GM21723 (cell line): ENCODE measurements around the gene CRYBB3.
"Not testable (repeated sequence)": the region's sequence is repeated elsewhere in the genome, so short reads cannot be mapped to it uniquely, and the experiment has no call there.

Experiments
- ATAC-seq: cut with Tn5 transposase; IDR thresholded peaks from one replicate; pipeline ENCODE4 v1.9.1; 2021; ENCODE audit warnings: mild to moderate bottlenecking, moderate library complexity; ENCODE audit not compliant: unreplicated experiment

Gene CRYBB3

DNA sequence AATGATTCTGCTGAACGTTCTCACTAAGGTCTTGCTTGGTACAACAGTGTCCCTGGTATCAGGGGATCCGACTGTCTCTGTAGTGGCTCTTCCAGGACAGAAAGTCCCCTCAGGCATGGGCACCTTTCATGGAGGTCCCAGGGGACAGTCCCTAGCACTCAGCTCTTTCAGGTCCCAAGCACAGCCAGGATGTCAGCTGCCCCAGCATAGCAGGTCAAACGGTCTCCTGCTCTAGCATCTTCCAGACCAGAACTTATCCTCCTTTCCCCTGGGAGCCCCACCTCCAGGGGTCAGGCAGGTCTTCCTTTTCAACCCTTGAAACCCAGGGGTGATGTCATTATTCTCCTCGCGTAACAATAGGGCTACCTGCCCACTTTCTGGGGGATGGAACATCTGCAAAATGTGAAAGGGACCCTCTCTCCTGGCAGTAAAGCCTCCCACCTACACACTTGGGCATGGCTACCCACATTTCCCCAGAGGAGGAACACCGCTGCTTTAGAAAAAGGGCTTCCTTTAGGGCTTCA lies 24.7 kb upstream of the CRYBB3 start:
- no peak for ATAC-seq

DNA sequence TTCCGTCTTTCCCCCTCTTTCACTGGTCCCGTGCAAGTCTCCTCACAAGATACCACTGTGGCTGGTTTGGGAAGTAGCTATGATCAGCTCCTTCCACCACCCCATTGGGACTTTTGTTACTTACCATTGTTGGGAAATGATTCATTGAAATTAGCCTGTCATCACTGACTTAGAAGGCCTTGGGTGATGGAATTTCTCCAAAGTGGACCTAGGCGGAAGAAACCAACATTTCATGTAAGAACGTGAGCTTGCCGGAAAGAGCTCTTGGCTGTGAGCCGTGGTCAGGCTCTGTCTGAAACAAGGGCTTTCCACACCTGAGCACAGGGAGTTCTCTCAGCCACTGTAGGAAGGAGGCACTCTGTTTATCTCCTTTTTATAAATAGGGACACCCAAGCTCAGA lies 23.5 kb upstream of the CRYBB3 start:
- no peak for ATAC-seq

DNA sequence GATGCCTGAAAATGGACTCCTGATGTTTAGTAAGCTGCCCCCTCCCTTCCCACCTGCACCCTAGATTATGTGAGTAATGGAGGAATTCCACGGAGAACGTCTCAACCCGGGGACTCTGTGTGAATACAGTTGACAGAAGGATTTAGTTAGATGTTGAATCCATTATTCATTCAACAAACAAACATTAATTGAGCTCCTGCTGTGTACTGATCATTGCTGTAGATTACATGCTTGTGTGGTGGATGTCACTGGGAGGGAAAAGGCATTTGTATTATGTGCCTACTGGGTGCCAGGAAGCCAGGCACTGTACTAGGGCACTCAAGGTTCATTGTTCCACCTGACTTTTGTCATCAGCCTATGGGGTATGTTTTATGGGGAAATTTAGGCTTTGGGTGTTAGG lies 22.9 kb upstream of the CRYBB3 start:
- no peak for ATAC-seq

DNA sequence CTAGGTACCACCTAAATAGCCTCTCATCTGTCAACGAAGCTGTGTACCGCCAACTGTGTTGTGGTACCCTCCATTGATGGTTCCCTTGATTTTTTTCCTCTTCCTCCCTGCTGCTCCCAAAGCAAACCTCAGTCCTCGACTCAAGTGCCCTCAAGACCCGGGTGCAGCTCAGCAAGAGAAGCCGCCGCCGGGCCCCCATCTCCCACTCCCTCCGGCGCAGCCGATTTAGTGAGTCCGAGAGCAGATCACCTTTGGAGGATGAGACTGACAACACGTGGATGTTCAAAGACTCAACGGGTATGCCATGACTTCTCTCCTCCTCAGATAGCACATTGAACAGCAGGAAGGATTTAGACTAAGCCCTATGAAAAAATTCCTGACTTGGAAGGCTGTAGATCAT lies 22.4 kb upstream of the CRYBB3 start:
- no peak for ATAC-seq

DNA sequence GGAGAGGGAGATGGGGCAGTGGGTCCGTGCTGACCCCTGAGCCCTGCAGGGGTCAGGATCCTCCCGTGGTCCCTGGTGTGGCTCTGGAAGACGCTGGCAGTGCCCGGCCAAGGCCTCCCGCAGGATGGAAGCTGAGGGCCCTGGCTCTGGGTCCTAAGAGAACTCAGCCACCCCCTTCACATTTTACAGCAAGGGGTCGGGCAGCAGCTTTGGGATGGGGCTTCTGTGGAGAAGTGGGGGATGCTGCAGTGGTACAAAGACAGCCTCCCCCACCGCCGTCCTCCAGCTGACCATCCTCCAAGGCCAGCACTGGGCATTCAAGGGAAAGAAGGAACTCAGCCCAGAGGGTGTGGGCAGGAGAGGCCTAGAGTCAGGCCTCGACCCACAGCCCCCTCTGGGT lies 21.8 kb upstream of the CRYBB3 start:
- ATAC-seq: no peak

DNA sequence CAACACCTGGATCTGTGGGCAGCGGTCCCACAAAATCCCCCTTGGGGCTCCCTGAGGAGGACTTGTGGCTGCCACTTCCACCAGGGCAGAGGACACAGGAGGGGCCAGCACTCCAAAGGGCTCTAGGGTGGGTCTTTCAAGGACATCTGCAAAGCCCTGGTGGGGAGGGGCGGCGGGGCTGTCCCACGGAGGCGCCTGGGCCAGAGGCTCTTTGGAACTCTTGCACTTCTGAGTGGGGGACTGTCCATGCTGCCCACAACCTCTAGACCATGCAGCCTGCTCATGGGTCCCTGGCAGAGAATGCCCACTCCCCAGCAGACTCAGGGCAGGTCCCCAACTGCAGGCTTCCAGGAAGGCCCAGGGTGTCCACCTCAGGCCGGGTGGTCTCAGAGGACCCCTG lies 21.3 kb upstream of the CRYBB3 start:
- ATAC-seq: not testable (repeated sequence)

DNA sequence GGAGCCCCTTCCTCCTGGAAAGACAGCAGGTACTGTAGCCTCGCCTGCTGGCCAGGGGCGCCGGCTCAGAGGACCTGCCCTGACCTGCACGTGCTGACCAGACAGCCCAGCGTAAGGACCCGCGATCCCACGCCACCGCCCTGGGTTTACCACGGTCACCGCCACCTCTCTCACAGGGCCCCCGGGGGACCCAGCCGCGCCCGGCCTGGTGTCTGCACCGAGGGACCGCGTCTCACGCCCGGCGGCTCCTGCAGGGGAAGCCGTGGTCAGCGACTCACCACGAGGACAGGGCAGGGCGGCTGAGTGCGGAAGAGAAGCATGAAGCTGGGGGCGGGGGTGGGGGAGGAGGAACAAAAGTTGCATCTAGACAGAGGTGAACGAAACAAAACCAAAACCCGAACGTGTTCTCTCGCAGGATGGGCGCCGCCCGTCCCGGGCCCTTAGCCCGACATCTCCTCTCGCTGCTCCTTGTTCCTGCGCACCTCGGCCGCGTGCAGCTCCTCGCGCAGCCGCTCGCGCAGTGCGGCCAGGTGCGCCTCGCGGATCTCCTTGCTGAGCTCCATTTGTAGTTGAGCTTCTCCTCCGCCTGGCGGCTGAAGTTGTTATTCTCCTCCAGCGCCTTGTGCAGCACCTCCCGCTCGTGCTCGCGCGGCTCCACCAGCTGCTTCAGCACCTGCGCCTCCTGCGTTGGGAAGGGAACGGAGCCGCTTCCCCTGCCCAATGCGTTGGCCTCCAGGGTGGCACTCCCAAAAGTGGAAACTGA lies 20.6 kb upstream of the CRYBB3 start:
- ATAC-seq: not testable (repeated sequence)

DNA sequence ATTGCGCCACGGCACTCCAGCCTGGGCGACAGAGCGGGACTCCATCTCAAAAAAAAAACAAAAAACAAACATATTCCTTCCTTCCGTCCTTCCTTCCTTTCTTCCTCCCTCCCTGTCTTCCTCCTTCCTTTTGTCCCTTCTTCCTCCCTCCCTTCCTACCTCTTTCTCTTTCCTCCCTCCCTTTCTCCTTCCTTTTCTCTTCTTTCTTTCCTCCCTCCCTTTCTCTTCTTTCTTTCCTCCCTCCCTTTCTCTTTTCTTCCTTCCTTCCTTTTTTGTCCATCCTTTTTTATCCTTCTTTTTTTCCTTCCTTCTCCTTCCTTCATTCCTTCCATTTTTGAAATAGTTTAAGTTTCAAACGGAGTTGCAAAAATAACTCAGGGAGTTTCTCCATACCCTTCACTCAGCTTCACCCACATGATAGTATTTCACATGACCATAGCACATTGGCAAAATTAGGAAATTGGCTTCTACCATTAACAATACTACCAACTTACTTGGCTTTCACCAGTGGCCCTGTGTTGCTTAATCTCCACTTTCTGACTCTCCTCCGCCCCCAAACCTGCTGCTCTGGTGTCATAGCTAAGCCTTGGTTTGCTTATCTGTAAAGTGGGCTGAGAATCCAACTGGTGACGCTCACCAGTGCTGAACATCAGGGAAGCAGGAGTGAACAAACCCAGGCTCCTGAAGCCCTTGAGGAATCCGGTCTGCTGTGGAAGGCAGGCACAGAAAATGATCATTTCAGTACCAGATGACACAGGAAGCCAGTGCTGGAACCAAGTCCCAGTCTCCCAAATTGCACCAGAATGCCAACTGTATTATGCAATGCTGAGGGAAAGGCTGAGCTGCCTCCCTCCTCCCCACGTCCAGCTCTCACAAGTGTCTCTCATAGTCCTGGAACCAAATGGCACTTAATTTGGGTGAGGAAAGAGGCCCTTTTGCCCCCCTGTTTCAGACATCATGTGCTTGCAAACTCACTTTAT lies 17.2 kb upstream of the CRYBB3 start:
- ATAC-seq: no peak

DNA sequence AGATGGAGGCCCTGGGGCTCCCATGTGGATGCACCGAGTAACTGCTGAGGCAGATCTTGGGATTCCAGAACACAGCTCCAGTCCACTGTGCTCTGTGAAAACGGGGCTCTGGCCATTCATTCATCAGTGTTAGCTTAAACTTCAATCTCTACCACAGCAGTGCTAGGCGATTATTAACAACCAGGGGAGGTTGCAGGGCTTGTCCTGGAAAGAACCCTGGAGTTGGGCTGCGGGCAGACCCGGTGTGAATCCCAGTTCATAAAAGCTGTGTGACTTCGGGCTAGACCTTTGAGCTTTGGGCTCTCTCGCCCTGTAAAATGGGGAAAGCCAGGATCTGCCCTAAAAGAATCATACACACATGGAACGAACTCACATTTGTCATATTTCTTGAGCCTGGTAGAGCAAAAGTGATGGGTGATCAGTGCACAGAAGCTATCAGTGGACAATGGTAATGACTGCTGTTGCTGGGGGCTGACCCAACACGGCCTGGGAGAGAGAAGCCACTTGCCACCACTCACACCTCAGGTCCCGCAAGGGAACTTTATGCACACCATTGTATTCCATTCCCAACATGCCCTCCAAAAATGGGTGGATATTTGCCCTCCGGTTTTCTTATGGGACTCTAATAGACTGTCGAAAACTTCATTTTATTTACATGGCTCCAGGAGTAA lies 15.6 kb upstream of the CRYBB3 start:
- no peak for ATAC-seq

DNA sequence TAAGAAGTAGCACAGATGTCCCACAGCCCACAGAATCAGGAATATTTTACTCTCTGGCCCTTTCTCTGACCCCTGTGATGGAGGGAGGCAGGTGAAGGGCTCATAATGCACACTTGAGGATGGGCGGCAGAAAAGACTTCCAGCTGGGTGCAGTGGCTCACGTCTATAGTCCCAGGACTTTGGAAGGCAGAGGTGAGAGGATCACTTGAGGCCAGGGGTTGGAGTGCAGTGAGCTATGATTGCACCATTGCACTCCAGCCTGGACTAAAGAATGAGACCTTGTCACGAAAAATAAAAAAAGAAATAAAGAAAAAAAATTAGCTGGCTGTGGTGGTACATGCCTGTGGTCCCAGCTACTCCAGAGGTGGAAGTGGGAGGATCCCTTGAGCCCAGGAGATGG lies 13.5 kb upstream of the CRYBB3 start:
- no peak for ATAC-seq

DNA sequence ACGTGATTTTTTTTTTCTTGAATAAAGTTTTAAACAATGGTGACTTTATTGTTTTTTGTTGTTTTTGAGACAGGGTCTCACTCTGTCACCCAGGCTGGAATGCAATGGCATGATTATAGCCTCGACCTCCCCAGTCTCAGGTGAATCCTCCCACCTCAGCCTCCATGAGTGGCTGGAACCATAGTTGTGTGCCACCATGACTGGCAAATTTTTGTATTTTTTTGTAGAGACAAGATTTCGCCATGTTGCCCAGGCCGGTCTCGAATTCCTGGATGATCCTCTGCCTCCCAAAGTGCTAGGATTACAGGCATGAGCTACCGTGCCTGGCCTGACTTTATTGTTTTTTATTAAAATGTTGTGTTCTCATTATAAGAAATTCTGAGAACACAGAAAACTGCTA lies 12.2 kb upstream of the CRYBB3 start:
- no peak for ATAC-seq

DNA sequence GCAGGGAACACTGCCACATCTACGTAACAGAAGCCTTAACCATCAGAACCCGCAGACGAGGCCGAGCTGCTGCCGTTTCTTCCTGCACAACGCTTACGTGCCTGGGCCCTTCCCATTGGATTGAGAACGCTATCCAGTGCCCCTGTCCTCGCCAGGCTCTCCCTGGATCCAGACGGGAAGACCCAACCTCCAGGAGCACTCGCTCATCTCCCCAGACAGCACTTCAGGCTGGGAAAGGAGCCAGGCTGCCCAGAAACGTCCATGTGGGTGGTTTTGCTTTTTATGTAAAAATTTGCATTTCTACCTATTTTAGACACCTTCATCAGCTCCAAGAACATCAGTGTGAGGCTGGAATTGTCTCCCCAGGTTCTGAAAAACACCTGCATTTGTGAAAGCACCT lies 7.3 kb upstream of the CRYBB3 start:
- ATAC-seq: no peak

DNA sequence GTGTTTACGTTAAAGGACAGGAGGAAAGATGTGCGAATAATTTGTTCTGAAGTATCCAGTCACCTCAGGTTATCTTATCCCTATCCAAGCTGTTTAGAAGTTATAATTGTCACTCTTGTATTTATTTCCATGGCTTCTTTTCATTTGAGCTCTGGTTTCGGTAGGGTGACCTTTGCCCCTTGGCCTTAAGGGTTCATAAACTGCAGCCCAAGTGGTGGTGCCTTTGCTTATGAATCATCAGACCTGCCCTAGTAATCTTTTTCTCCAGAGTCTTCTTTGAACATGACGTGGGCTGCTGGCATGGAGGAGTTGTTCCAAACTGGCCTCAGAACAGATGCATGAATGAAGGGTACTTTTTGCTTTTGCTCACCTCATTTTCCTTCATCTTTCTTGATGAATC lies 6.5 kb upstream of the CRYBB3 start:
- ATAC-seq: no peak

DNA sequence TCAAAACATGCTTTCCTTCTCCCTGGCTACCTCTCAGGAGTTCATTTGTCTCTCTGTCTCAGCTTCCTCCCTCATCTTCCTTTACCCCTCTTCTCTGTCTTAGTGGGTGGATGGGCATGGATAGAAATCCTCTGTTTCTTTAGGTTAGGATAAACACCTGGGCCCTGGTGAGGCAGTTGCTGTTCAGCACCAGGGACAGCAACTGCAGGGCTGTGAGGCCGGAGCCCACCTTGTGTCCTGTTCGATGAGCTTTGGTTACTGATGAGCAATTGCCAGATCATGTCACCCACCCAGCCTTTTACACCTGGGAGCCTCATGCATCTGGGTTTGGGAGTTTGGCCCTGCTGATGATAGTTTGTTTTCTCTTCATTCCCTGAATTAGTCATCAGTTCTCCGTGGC lies 6.1 kb upstream of the CRYBB3 start:
- no peak for ATAC-seq

DNA sequence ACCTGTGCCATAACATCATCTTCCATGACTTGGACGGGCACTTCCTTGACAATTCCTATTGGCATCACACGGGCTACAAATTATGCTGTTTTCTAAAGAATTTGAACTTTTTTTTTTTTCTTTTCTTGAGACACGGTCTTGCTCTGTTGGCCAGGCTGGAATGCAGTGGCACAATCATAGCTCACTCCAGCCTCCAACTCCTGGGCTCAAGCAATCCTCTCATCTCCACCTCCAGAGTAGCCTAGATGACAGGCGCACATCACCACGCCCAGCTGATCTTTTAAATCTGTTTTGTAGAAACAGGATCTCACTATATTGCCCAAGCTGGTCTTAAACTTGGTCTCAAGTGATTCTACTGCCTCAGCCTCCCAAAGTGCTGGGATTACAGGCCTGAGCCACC lies 3.3 kb upstream of the CRYBB3 start:
- ATAC-seq: no peak

DNA sequence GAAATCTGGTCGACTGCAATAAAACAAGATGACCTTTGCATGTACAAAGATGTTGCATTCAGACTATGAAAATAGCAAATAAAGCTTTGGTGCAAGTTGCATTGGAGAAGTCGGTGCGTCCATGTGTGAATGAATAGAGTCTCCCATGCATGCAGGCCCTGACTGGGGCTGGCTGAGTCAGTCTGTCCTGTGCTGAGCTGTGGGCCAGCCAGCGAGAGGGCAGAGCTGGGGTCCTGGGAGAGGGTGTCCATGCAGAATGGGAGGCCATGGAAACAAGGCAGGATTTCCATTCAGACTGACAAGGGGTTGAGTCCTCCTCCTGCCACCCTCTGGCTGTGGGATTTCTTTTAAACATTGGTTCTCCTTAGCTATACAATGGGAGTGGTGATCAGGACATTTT lies 2.3 kb upstream of the CRYBB3 start:
- ATAC-seq: no peak

DNA sequence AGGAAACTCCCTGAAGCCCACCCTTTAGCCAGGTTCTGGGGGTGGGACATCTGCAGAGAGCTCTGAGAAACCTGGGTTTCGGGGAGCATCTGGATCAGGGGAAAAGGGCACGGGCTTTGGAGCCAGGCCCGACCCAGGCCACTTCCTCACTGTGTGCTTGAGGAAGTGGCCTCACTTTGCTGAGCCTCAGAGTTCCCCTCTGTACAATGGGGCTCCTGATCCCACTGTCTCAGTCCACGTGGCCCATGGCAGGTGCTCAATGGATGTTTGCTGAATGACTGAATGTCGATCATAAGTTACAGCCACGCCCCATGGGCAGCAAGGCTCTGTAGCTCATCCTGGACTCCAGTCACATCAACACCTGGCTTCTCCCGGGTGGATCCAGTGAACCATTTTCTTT lies 1.3 kb downstream of the CRYBB3 start:
- ATAC-seq: no peak

DNA sequence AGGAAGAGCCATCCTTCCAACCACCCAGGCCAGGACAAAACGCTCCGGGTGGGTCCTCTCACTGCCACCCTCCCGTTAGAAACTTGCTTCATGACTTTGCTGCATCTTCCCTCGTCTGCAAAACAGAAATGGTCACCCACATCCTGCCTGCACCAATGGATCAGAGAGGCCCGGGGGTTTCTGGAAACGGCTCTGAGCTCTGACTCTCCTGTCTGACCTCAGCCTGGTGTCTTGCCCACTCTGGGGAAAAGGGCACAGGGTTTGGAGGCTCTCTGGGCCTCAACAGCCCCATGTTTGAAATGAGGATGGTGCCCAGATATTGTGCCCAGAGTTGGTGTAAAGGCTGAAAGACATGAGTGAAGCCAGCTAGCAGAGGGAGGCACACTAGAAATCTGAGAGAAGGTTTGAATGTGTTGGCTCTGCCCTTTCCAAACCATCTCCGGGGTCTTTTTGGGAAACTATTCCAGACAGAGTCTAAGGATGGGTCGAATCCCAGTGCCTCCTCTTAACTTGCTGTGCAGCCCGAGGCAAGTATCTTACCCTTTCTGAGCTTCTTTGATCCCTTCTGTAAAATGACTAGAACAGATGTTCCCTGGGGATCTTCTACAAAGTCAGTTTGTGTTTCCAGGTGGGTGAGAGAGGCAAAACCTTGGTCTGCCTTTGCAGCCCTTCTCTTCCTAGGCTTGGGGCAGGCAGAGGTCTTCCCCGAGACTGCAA lies 2.1 kb downstream of the CRYBB3 start:
- no peak for ATAC-seq

DNA sequence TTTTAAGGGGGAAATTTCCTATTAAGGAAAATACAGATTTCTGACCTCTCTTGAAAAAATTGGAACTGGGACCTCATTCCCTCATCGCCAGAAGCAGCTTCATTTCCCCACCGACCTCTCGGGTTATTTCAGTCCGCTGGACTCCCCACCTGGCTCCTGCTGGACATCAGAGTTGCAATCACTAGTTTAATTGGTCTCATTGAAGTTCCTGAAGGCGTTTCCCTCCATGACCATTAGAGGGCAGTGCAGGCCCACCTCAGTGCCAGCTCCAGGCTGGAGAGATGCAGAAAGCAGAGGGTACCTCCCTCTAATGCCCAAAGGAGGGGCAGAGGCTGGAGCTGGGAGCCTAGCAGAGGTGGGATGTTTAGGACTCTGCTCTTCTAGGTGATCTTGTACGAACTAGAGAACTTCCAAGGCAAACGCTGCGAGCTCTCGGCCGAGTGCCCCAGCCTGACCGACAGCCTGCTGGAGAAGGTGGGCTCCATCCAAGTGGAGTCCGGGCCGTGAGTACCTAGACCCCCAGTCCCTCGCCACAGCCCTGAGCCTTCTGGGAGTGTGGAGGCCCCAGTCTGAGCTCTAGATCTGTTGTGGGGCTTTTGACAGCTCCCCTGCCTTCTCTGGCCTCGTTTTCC lies 2.7 kb downstream of the CRYBB3 start:
- no peak for ATAC-seq

DNA sequence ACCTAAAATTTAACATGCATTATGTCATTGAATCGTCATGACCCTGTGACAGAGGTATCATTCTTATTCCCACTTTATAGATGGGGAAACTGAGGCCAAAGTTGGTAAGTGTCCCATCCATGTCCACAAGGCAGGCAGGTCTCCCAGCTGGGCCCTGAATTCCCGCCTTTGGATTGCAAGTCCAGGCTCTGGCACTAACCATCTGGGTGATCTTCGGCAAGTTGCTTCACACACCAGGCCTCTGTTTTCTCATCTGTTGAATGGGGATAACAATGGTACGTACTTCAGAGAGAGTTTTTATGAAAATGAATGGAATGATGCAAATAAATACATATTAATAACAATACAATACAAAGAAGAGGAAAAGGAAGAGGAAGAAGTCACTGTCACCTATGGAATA lies 3.4 kb downstream of the CRYBB3 start:
- no peak for ATAC-seq
